WTC11 (cell line): ENCODE results near the gene PRSS27. TPM values are rescaled to one million over a fixed set of nuclear protein-coding genes. Genes with fewer than 3 reads are reported as not detected.

Experiments
- ATAC-seq: fragments of 200-7000 bp; cut with Tn5 transposase; 2 replicates; pipeline ENCODE4 v1.10.0; 2021; ENCODE audit warnings: mild to moderate bottlenecking, moderate library complexity
- CTCF ChIA-PET: fragments of 300-600 bp; sonication (Branson Sonifier 250); formaldehyde crosslinking; loops from one replicate; lab custom pipeline; 2021; ENCODE audit warnings: antibody characterized with exemption; lab: Charles Lee
- POLR2A ChIA-PET: fragments of 350-600 bp; sonication (Branson Sonifier 250); formaldehyde crosslinking; loops from one replicate; lab custom pipeline; 2021; ENCODE audit warnings: antibody characterized with exemption; lab: Charles Lee
- DNase-seq: peaks from one replicate; pipeline ENCODE4 v3.0.0; 2021; ENCODE audit warnings: low spot score
- H3K27ac Mint-ChIP-seq: 2 replicates; pipeline ENCODE4 v1.8.0; 2021; ENCODE audit warnings: mixed read lengths
- H3K27me3 Mint-ChIP-seq: 2 replicates; pipeline ENCODE4 v1.8.0; 2021; ENCODE audit warnings: low read depth, mild to moderate bottlenecking, moderate library complexity, mixed read lengths
- H3K36me3 Mint-ChIP-seq: 2 replicates; pipeline ENCODE4 v1.8.0; 2021; ENCODE audit warnings: mixed read lengths
- H3K4me1 Mint-ChIP-seq: 2 replicates; pipeline ENCODE4 v1.8.0; 2022; ENCODE audit warnings: mixed read lengths
- H3K4me3 Mint-ChIP-seq: 2 replicates; pipeline ENCODE4 v1.8.0; 2021; ENCODE audit warnings: mild to moderate bottlenecking, moderate library complexity, mixed read lengths
- H3K9me3 Mint-ChIP-seq: 2 replicates; pipeline ENCODE4 v1.8.0; 2021; ENCODE audit warnings: mixed read lengths
- ESRRA ChIP-seq: sonication (generic); formaldehyde crosslinking; IDR thresholded peaks from 2 replicates; pipeline ENCODE4 v1.8.1; 2022; ENCODE audit warnings: mild to moderate bottlenecking, missing genetic modification reagents, borderline replicate concordance
- GABPB1 ChIP-seq: sonication (generic); formaldehyde crosslinking; IDR thresholded peaks from 2 replicates; pipeline ENCODE4 v1.8.1; 2023; ENCODE audit warnings: mild to moderate bottlenecking, missing genetic modification reagents
- GRHL2 ChIP-seq: fragments of 250-450 bp; sonication (Bioruptor Pico); IDR thresholded peaks from 2 replicates; pipeline ENCODE4 v1.8.0; 2022; ENCODE audit warnings: mild to moderate bottlenecking, moderate library complexity; ENCODE audit not compliant: insufficient replicate concordance, severe bottlenecking
- IRF2 ChIP-seq: sonication (generic); formaldehyde crosslinking; IDR thresholded peaks from 2 replicates; pipeline ENCODE4 v1.8.0; 2022; ENCODE audit warnings: low read depth, missing genetic modification reagents, borderline replicate concordance
- JAZF1 ChIP-seq: fragments of 250-450 bp; sonication (Bioruptor Pico); IDR thresholded peaks from 2 replicates; pipeline ENCODE4 v1.9.0; 2021; ENCODE audit warnings: moderate library complexity, mild to moderate bottlenecking, inconsistent platforms
- JUN ChIP-seq: sonication (generic); formaldehyde crosslinking; IDR thresholded peaks from 2 replicates; pipeline ENCODE4 v1.8.0; 2023; ENCODE audit warnings: mild to moderate bottlenecking, missing genetic modification reagents
- KAT7 ChIP-seq: sonication (generic); formaldehyde crosslinking; IDR thresholded peaks from 2 replicates; pipeline ENCODE4 v1.8.1; 2023; ENCODE audit warnings: missing genetic modification reagents, mild to moderate bottlenecking, borderline replicate concordance
- MYBL2 ChIP-seq: sonication (generic); formaldehyde crosslinking; IDR thresholded peaks from 2 replicates; pipeline ENCODE4 v1.8.1; 2023; ENCODE audit warnings: mild to moderate bottlenecking, moderate library complexity, missing genetic modification reagents
- NR3C1 ChIP-seq: sonication (generic); formaldehyde crosslinking; conservative IDR thresholded peaks from 2 replicates; pipeline ENCODE4 v1.8.1; 2023; ENCODE audit warnings: low read depth, mild to moderate bottlenecking, missing genetic modification reagents
- OVOL2 ChIP-seq: fragments of 250-450 bp; sonication (Bioruptor Pico); IDR thresholded peaks from 2 replicates; pipeline ENCODE4 v1.9.0; 2021; ENCODE audit warnings: mild to moderate bottlenecking, borderline replicate concordance
- SP1 ChIP-seq: sonication (generic); formaldehyde crosslinking; conservative IDR thresholded peaks from 2 replicates; pipeline ENCODE4 v1.8.1; 2022; ENCODE audit warnings: missing genetic modification reagents
- ZNF219 ChIP-seq: sonication (generic); formaldehyde crosslinking; IDR thresholded peaks from 2 replicates; pipeline ENCODE4 v1.8.0; 2023; ENCODE audit warnings: missing genetic modification reagents, mild to moderate bottlenecking, borderline replicate concordance
- ZNF232 ChIP-seq: sonication (generic); formaldehyde crosslinking; IDR thresholded peaks from 2 replicates; pipeline ENCODE4 v1.8.0; 2022; ENCODE audit warnings: mild to moderate bottlenecking, missing genetic modification reagents
- ZNF263 ChIP-seq: sonication (generic); formaldehyde crosslinking; IDR thresholded peaks from 2 replicates; pipeline ENCODE4 v1.8.1; 2022; ENCODE audit warnings: low read depth, mild to moderate bottlenecking, moderate library complexity, missing genetic modification reagents
- ZNF317 ChIP-seq: sonication (generic); formaldehyde crosslinking; IDR thresholded peaks from 2 replicates; pipeline ENCODE4 v1.8.1; 2023; ENCODE audit warnings: low read depth, mild to moderate bottlenecking, moderate library complexity, missing genetic modification reagents, borderline replicate concordance
- ZNF671 ChIP-seq: fragments of 250-450 bp; sonication (Bioruptor Pico); IDR thresholded peaks from 2 replicates; pipeline ENCODE4 v1.8.0; 2021; ENCODE audit warnings: mild to moderate bottlenecking
- total RNA-seq: library from RNA; stranded (reverse); gene quantifications from 3 replicates; pipeline ENCODE4 v1.2.3, GENCODE V29; 2021
- TF ChIP-seq, protein P1 (sequence below): sonication (generic); formaldehyde crosslinking; IDR thresholded peaks from 2 replicates; pipeline ENCODE4 v1.8.0; 2022; ENCODE audit warnings: mild to moderate bottlenecking, missing genetic modification reagents
- TF ChIP-seq, protein P2 (sequence below): sonication (generic); formaldehyde crosslinking; IDR thresholded peaks from 2 replicates; pipeline ENCODE4 v1.8.1; 2022; ENCODE audit warnings: low read depth, mild to moderate bottlenecking, moderate library complexity, missing genetic modification reagents, borderline replicate concordance
- TF ChIP-seq, protein P3 (sequence below): fragments of 200-600 bp; IDR thresholded peaks from 2 replicates; pipeline ENCODE4 v1.8.0; 2022; ENCODE audit warnings: antibody characterized with exemption
- TF ChIP-seq, protein P4 (sequence below): fragments of 250-450 bp; sonication (Bioruptor Pico); IDR thresholded peaks from 2 replicates; pipeline ENCODE4 v1.9.0; 2021; ENCODE audit warnings: mild to moderate bottlenecking, borderline replicate concordance
- TF ChIP-seq, protein P5 (sequence below): sonication (generic); formaldehyde crosslinking; IDR thresholded peaks from 2 replicates; pipeline ENCODE4 v1.8.1; 2023; ENCODE audit warnings: mild to moderate bottlenecking, missing genetic modification reagents
- TF ChIP-seq, protein P6 (sequence below): sonication (generic); formaldehyde crosslinking; IDR thresholded peaks from 2 replicates; pipeline ENCODE4 v1.8.1; 2022; ENCODE audit warnings: mild to moderate bottlenecking, missing genetic modification reagents, moderate library complexity, borderline replicate concordance

The PRSS27 gene
- total RNA-seq, 1 experiment from 2014 or later, result 5.1 TPM

DNA sequence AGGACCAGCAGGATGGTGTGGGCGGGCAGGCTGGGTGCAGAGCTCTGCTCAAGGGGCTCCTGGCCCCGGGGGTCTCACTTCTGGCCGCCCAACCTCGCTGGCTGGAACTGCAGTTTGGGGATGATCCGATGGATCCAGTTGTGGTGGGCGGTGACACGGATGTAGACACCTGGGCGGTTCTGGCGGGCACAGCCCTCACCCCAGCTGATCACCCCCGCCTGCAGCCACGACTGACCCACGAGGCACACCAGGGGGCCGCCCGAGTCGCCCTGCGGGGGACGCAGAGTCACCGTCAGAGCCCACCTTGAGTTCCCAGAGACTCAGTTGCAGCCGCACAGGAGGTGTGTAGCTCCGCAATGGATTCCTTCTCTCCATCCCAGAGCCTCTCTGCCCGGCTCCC, 7.5 kb downstream of the PRSS27 start:
- Mint-ChIP-seq H3K9me3 (no peaks in the 10 kb centered on the region), H3K36me3 (peaks cover 7% of the 10 kb centered on the region), H3K4me1 (peaks cover 3% of the 10 kb centered on the region; the same call in 1 of the 2 replicates), H3K27me3 (no peaks in the 10 kb centered on the region), H3K4me3 (no peak overlapping the region), H3K27ac (no peak overlapping the region)
- DNase-seq, result no peak
- no peak for ATAC-seq
- POLR2A ChIA-PET, result no interaction called here
- CTCF ChIA-PET, result no interaction called here
- no peak for TF ChIP-seq ZNF232 (CRISPR knock-in tag)
- TF ChIP-seq, protein P1, sequence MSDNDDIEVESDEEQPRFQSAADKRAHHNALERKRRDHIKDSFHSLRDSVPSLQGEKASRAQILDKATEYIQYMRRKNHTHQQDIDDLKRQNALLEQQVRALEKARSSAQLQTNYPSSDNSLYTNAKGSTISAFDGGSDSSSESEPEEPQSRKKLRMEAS (CRISPR knock-in tag), result no peak
- TF ChIP-seq, protein P2, sequence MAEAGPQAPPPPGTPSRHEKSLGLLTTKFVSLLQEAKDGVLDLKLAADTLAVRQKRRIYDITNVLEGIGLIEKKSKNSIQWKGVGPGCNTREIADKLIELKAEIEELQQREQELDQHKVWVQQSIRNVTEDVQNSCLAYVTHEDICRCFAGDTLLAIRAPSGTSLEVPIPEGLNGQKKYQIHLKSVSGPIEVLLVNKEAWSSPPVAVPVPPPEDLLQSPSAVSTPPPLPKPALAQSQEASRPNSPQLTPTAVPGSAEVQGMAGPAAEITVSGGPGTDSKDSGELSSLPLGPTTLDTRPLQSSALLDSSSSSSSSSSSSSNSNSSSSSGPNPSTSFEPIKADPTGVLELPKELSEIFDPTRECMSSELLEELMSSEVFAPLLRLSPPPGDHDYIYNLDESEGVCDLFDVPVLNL (CRISPR knock-in tag), result no peak
- no peak for TF ChIP-seq GABPB1 (CRISPR knock-in tag)
- no peak for TF ChIP-seq ESRRA (CRISPR knock-in tag)
- no peak for TF ChIP-seq JUN (CRISPR knock-in tag)
- no peak for TF ChIP-seq ZNF219 (CRISPR knock-in tag)
- TF ChIP-seq ZNF671 (CRISPR knock-in tag), result no peak

DNA sequence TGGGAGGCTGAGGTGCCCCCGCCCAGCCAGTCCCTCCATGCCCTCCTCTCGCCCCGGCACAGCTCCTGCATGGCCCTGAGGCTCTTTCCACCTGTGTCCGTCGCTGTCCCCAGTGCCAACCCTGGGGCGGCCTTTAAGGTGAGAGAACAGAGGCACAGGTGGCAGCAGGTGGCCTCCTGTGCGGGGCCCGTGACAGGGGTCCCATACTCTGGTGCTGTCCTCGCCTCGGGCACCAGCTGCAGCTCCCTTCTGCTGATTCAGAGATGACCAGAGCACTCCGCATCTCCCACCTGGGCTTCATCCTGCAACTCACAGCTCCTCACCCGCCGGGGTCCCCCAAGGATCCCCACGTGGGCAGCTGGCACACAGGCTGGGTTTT, 8.0 kb downstream of the PRSS27 start:
- H3K4me1 Mint-ChIP-seq, result peaks cover 3% of the 10 kb centered on the region; the same call in 1 of the 2 replicates
- H3K9me3 Mint-ChIP-seq, result no peaks in the 10 kb centered on the region
- no peak for DNase-seq
- ChIA-PET POLR2A (no interaction called here), CTCF (no interaction called here)
- peaks cover 10% of the 10 kb centered on the region for H3K36me3 Mint-ChIP-seq
- H3K27ac Mint-ChIP-seq, result no peak overlapping the region
- no peak overlapping the region for H3K4me3 Mint-ChIP-seq
- no peak for ATAC-seq
- H3K27me3 Mint-ChIP-seq, result no peaks in the 10 kb centered on the region
- TF ChIP-seq GRHL2, result no peak
- TF ChIP-seq MYBL2 (CRISPR knock-in tag), result no peak
- TF ChIP-seq OVOL2, result no peak
- TF ChIP-seq, protein P3, sequence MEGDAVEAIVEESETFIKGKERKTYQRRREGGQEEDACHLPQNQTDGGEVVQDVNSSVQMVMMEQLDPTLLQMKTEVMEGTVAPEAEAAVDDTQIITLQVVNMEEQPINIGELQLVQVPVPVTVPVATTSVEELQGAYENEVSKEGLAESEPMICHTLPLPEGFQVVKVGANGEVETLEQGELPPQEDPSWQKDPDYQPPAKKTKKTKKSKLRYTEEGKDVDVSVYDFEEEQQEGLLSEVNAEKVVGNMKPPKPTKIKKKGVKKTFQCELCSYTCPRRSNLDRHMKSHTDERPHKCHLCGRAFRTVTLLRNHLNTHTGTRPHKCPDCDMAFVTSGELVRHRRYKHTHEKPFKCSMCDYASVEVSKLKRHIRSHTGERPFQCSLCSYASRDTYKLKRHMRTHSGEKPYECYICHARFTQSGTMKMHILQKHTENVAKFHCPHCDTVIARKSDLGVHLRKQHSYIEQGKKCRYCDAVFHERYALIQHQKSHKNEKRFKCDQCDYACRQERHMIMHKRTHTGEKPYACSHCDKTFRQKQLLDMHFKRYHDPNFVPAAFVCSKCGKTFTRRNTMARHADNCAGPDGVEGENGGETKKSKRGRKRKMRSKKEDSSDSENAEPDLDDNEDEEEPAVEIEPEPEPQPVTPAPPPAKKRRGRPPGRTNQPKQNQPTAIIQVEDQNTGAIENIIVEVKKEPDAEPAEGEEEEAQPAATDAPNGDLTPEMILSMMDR, result no peak
- no peak for TF ChIP-seq ZNF317 (CRISPR knock-in tag)
- TF ChIP-seq, protein P4, sequence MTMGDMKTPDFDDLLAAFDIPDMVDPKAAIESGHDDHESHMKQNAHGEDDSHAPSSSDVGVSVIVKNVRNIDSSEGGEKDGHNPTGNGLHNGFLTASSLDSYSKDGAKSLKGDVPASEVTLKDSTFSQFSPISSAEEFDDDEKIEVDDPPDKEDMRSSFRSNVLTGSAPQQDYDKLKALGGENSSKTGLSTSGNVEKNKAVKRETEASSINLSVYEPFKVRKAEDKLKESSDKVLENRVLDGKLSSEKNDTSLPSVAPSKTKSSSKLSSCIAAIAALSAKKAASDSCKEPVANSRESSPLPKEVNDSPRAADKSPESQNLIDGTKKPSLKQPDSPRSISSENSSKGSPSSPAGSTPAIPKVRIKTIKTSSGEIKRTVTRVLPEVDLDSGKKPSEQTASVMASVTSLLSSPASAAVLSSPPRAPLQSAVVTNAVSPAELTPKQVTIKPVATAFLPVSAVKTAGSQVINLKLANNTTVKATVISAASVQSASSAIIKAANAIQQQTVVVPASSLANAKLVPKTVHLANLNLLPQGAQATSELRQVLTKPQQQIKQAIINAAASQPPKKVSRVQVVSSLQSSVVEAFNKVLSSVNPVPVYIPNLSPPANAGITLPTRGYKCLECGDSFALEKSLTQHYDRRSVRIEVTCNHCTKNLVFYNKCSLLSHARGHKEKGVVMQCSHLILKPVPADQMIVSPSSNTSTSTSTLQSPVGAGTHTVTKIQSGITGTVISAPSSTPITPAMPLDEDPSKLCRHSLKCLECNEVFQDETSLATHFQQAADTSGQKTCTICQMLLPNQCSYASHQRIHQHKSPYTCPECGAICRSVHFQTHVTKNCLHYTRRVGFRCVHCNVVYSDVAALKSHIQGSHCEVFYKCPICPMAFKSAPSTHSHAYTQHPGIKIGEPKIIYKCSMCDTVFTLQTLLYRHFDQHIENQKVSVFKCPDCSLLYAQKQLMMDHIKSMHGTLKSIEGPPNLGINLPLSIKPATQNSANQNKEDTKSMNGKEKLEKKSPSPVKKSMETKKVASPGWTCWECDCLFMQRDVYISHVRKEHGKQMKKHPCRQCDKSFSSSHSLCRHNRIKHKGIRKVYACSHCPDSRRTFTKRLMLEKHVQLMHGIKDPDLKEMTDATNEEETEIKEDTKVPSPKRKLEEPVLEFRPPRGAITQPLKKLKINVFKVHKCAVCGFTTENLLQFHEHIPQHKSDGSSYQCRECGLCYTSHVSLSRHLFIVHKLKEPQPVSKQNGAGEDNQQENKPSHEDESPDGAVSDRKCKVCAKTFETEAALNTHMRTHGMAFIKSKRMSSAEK, result no peak
- TF ChIP-seq JAZF1 (CRISPR knock-in tag), result no peak
- TF ChIP-seq SP1, result no peak
- TF ChIP-seq ZNF671 (CRISPR knock-in tag), result no peak
- TF ChIP-seq, protein P5, sequence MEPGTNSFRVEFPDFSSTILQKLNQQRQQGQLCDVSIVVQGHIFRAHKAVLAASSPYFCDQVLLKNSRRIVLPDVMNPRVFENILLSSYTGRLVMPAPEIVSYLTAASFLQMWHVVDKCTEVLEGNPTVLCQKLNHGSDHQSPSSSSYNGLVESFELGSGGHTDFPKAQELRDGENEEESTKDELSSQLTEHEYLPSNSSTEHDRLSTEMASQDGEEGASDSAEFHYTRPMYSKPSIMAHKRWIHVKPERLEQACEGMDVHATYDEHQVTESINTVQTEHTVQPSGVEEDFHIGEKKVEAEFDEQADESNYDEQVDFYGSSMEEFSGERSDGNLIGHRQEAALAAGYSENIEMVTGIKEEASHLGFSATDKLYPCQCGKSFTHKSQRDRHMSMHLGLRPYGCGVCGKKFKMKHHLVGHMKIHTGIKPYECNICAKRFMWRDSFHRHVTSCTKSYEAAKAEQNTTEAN (CRISPR knock-in tag), result no peak
- TF ChIP-seq IRF2 (CRISPR knock-in tag), result no peak
- TF ChIP-seq, protein P6, sequence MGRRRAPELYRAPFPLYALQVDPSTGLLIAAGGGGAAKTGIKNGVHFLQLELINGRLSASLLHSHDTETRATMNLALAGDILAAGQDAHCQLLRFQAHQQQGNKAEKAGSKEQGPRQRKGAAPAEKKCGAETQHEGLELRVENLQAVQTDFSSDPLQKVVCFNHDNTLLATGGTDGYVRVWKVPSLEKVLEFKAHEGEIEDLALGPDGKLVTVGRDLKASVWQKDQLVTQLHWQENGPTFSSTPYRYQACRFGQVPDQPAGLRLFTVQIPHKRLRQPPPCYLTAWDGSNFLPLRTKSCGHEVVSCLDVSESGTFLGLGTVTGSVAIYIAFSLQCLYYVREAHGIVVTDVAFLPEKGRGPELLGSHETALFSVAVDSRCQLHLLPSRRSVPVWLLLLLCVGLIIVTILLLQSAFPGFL (CRISPR knock-in tag), result no peak
- TF ChIP-seq NR3C1 (CRISPR knock-in tag), result no peak
- no peak for TF ChIP-seq ZNF263 (CRISPR knock-in tag)
- TF ChIP-seq JUN (CRISPR knock-in tag), result no peak
- no peak for TF ChIP-seq KAT7 (CRISPR knock-in tag)
